SK-N-MC (cell line): ENCODE measurements around the gene SH3BP5.

Experiments
- EZH2 ChIP-seq: fragments of 200-600 bp; sonication (generic); IDR thresholded peaks from one replicate; pipeline ENCODE4 v1.6.1; 2017; ENCODE audit warnings: antibody characterized with exemption
- POLR2AphosphoS5 ChIP-seq: IDR thresholded peaks from 2 replicates; pipeline ENCODE4 v1.6.1; 2012; ENCODE audit warnings: mild to moderate bottlenecking, low read depth, low read length, borderline replicate concordance

DNA sequence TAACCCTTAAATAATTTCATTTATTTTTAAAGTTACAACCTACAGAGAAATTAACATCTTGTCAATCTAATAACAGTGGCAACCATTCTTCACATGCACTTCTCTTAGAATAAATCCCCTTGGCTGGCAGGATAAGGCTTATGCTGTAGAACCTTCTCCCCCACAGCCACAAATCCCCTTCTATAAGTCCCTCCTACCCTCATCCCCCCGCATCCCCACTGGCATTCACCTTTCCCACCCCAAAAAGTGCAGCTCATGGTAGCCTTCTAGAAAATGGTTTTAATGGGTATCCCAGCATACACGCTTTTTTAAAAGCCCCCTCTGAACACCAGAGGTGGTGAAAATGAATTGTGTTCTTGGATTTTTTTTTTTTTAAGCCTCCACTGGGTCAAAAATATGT lies 77.2 kb downstream of the SH3BP5 start:
- TF ChIP-seq POLR2AphosphoS5 (no peak), EZH2 (no peak)
